ENCODE measurements around the gene SPATC1L.
"Not testable (repeated sequence)": the region's sequence is repeated elsewhere in the genome, so short reads cannot be mapped to it uniquely, and the experiment has no call there.

The SPATC1L gene

GRCh38 chr21:46147429-46147828 is 36.8 kb downstream of the SPATC1L start:
- not testable (repeated sequence) for H3K4me3 ChIP-seq (ENCODE audit: low read depth, low read length); DNase-seq (ENCODE audit: low read depth)
- TF ChIP-seq CTCF (IDR thresholded peaks at IDR 0.05; ENCODE audit: low read depth, low read length, missing control alignments): peak; percentile 68

DNA sequence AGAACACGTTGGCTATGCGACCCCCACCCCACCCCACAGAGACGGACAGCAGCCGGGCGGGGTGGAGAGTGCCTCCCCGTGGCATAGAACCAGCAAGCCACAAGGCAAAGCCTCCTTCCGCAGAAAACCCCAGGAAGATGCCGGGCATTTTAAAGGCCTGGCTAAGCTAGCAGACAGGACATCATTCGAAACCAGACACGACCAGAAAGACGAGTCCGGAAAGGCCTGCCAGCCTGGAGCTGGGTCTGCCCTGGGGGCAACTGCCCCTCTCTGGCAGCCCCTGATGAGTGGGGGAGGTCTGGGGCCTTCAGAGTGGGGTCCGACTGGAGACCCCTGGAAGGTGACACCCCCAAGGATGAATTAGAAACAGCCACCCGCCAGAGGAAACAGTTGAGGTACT is 37.4 kb downstream of the SPATC1L start:
- in situ Hi-C loops (cut with HindIII; ENCODE audit: low sequenced_read_pairs): no loop called here
- DNase-seq (ENCODE audit: low read depth): no peak
- no peak overlapping the region for H3K4me3 ChIP-seq (ENCODE audit: low read depth, low read length)
- no peak for TF ChIP-seq CTCF (IDR thresholded peaks at IDR 0.05; ENCODE audit: low read depth, low read length, missing control alignments)

More at GRCh38 chr21:46147429-46147828, 36.8 kb downstream of the SPATC1L start:
- in situ Hi-C loops (cut with HindIII; ENCODE audit: low sequenced_read_pairs): not testable (repeated sequence)

GRCh38 chr21:46145840-46146691 is 38.2 kb downstream of the SPATC1L start:
- in situ Hi-C loops (cut with HindIII; ENCODE audit: low sequenced_read_pairs): no loop called here
- no peak for TF ChIP-seq CTCF (IDR thresholded peaks at IDR 0.05; ENCODE audit: low read depth, low read length, missing control alignments)
- H3K4me3 ChIP-seq (ENCODE audit: low read depth, low read length): no peak overlapping the region
- DNase-seq (ENCODE audit: low read depth): no peak

DNA sequence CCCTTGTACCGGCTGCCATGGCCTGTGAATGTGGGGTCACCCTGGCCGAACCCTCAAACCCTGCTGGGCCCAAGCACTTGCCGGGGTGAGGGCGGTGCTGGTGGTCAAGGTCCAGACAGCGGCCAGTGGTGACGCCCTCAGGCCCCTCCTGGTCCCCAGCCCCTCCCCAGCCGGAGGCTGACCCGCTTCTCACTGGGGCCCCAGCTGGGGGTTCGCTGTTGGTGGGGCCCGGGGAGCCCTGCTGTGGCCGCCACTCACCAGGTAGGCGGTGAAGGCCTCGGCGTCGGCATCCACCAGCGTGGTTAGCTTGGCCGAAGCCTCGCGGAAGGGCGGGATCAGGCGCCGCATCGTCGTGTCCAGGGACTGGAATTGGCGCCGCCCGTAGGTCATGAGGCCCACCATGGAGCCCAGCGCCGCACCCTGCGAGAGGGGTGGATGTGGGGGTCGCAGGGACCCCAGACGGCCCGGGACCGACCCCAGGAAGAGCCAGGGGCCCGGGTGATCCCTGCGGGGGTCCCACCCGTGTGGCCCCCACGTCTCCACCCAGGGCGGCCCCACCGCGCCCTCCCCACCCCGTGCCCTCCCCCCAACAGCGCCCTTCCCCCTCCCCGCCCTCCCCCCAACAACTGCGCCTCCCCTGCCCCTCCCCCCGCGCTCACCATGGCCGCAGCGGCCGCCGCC is 39.0 kb downstream of the SPATC1L start:
- no peak overlapping the region for H3K4me3 ChIP-seq (ENCODE audit: low read depth, low read length)
- no peak for TF ChIP-seq CTCF (IDR thresholded peaks at IDR 0.05; ENCODE audit: low read depth, low read length, missing control alignments)
- in situ Hi-C loops (cut with HindIII; ENCODE audit: low sequenced_read_pairs): no loop called here
- DNase-seq (ENCODE audit: low read depth): no peak

DNA sequence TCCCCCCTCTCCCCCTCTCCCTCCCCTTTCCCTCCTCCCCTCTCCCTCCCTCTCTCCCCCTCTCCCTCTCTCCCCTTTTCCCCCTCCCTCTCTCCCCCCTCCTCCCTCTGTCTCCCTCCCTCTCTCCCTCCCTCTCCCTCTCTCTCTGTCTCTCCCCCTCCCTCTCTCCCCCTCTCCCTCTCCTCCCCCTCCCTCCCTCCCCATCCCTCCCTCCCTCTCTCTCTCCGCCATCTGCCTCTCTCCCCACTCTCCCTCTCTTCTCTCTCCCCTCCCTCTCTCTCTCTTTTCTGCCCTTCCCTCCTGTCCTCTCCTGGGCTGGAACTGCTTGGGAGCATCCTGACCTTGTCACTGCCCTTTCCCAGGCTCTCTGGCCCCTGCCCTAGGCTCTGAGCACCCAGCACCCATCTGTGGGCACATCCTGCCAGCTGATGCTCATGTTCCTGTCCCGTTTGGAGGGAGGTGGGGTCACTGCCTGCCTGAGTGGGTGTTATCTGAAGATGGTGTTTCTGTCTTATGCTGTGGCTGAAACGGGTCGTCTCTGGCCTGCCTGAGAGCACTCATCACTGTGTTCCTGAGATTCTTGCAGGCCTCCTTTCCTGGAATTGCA is 39.7 kb downstream of the SPATC1L start:
- no peak for TF ChIP-seq CTCF (IDR thresholded peaks at IDR 0.05; ENCODE audit: low read depth, low read length, missing control alignments)
- in situ Hi-C loops (cut with HindIII; ENCODE audit: low sequenced_read_pairs): no loop called here
- DNase-seq (ENCODE audit: low read depth): no peak
- H3K4me3 ChIP-seq (ENCODE audit: low read depth, low read length): no peak overlapping the region

DNA sequence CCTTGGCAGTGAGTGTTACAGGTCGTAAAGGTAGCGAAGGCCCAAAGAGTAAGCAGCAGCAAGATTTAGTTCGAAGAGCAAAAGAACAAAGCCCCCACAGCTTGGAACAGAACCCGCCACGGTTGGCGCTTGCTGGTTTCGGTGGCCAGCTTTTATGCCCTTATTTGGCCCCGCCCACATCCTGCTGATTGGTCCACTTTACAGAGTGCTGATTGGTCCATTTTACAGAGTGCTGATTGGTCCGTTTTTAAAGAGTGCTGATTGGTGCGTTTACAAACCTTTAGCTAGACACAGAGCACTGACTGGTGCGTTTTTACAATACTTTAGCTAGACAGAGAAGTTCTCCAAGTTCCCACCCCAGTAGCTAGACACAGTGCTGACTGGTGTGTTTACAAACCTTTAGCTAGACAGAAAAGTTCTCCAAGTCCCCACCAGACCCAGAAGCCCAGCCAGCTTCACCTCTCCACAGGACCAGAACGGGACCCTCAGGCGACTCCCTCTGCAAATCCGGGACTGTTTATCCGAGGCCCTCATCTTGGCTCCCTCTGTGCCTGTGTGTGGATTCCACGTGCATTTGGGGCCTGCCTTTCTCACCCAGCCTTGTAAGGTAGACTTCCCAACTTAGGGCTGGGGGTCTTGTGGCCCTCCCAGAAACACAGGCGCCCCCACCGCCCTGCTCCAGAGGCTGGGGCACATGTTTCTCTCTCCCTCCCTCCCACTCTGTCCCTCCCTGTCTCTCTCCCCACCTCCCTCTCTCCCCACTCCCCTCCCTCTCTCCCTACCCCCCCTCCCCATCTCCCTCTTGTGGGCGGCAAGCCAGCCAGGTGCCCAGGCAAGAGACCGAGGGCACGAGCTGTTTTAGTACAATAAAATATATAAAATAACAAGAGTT is 41.4 kb downstream of the SPATC1L start:
- H3K4me3 ChIP-seq (ENCODE audit: low read depth, low read length): no peak overlapping the region
- no peak for DNase-seq (ENCODE audit: low read depth)
- in situ Hi-C loops (cut with HindIII; ENCODE audit: low sequenced_read_pairs): no loop called here
- no peak for TF ChIP-seq CTCF (IDR thresholded peaks at IDR 0.05; ENCODE audit: low read depth, low read length, missing control alignments)

All from astrocyte of the cerebellum (primary cell).